SK-N-SH (cell line): ENCODE data around the gene TACC2.

Experiments used
- EZH2phosphoT487 ChIP-seq: fragments of 200-600 bp; sonication (generic); IDR thresholded peaks from 2 replicates; pipeline ENCODE4 v1.6.1; 2017; ENCODE audit warnings: low read depth, mixed run types, mild to moderate bottlenecking, antibody characterized with exemption, moderate library complexity, borderline replicate concordance
- JUND ChIP-seq: IDR thresholded peaks from 2 replicates; pipeline ENCODE4 v1.4.0; 2012
- RFX5 ChIP-seq: IDR thresholded peaks from 2 replicates; pipeline ENCODE4 v1.6.1; 2012; ENCODE audit warnings: mild to moderate bottlenecking, improper control_type of control experiment, low read length
- TF ChIP-seq, protein P1 (sequence below): fragments of 200-600 bp; sonication (generic); IDR thresholded peaks from 2 replicates; pipeline ENCODE4 v1.6.1; 2017; ENCODE audit warnings: antibody characterized with exemption, mild to moderate bottlenecking, moderate library complexity
- TF ChIP-seq, protein P2 (sequence below): IDR thresholded peaks from 2 replicates; pipeline ENCODE4 v1.6.1; 2012; ENCODE audit warnings: mild to moderate bottlenecking, low read depth, low read length, moderate library complexity

DNA sequence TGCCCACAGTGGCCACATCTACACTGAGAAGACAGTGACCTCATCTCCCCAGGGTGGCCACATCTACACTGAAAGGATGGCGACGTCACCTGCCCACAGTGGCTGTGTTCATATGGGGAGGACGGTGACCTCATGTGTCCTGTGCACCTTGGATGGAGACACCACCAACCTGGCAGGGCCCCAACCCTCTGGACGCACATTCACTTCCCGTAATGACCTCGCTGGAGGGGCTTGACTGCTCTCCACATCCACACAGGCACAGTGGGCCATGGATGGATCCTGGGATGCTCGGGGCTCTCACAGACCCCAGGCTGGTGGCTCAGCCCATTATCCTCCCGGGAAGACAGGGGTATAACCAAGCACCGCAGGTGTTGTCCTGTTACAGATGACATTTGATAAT lies 212.4 kb downstream of the TACC2 start:
- TF ChIP-seq, protein P1, sequence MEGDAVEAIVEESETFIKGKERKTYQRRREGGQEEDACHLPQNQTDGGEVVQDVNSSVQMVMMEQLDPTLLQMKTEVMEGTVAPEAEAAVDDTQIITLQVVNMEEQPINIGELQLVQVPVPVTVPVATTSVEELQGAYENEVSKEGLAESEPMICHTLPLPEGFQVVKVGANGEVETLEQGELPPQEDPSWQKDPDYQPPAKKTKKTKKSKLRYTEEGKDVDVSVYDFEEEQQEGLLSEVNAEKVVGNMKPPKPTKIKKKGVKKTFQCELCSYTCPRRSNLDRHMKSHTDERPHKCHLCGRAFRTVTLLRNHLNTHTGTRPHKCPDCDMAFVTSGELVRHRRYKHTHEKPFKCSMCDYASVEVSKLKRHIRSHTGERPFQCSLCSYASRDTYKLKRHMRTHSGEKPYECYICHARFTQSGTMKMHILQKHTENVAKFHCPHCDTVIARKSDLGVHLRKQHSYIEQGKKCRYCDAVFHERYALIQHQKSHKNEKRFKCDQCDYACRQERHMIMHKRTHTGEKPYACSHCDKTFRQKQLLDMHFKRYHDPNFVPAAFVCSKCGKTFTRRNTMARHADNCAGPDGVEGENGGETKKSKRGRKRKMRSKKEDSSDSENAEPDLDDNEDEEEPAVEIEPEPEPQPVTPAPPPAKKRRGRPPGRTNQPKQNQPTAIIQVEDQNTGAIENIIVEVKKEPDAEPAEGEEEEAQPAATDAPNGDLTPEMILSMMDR = no peak
- TF ChIP-seq EZH2phosphoT487 (no peak), JUND (no peak), RFX5 (no peak)
- TF ChIP-seq, protein P2, sequence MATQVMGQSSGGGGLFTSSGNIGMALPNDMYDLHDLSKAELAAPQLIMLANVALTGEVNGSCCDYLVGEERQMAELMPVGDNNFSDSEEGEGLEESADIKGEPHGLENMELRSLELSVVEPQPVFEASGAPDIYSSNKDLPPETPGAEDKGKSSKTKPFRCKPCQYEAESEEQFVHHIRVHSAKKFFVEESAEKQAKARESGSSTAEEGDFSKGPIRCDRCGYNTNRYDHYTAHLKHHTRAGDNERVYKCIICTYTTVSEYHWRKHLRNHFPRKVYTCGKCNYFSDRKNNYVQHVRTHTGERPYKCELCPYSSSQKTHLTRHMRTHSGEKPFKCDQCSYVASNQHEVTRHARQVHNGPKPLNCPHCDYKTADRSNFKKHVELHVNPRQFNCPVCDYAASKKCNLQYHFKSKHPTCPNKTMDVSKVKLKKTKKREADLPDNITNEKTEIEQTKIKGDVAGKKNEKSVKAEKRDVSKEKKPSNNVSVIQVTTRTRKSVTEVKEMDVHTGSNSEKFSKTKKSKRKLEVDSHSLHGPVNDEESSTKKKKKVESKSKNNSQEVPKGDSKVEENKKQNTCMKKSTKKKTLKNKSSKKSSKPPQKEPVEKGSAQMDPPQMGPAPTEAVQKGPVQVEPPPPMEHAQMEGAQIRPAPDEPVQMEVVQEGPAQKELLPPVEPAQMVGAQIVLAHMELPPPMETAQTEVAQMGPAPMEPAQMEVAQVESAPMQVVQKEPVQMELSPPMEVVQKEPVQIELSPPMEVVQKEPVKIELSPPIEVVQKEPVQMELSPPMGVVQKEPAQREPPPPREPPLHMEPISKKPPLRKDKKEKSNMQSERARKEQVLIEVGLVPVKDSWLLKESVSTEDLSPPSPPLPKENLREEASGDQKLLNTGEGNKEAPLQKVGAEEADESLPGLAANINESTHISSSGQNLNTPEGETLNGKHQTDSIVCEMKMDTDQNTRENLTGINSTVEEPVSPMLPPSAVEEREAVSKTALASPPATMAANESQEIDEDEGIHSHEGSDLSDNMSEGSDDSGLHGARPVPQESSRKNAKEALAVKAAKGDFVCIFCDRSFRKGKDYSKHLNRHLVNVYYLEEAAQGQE = no peak
